ENCODE data around the gene MMP17.

The MMP17 gene

GRCh38 chr12:131830914-131831571, 2.9 kb downstream of the MMP17 start:
- DNase-seq = no peak

- no peak for DNase-seq
These were observed 3.4 kb downstream of the MMP17 start for GRCh38 chr12:131831635-131832041.

- DNase-seq = no peak
These were observed 4.4 kb downstream of the MMP17 start for GRCh38 chr12:131832321-131833231.

GRCh38 chr12:131833288-131833895, 5.2 kb downstream of the MMP17 start:
- no peak for DNase-seq

- no peak for DNase-seq
These were observed 5.9 kb downstream of the MMP17 start for GRCh38 chr12:131833896-131834641.

- DNase-seq = no peak
These were observed 6.8 kb downstream of the MMP17 start for GRCh38 chr12:131834798-131835615.

GRCh38 chr12:131835616-131836171, 7.5 kb downstream of the MMP17 start:
- DNase-seq = no peak

GRCh38 chr12:131836193-131836592, 8.0 kb downstream of the MMP17 start:
- DNase-seq = no peak

- DNase-seq = no peak
These were observed 8.7 kb downstream of the MMP17 start for GRCh38 chr12:131836714-131837397.

- no peak for DNase-seq
These were observed 12.6 kb downstream of the MMP17 start for GRCh38 chr12:131840643-131841416.

GRCh38 chr12:131841547-131841946, 13.4 kb downstream of the MMP17 start:
- DNase-seq = no peak

GRCh38 chr12:131842169-131842568, 14.0 kb downstream of the MMP17 start:
- DNase-seq = no peak

- no peak for DNase-seq
These were observed 15.3 kb downstream of the MMP17 start for GRCh38 chr12:131843527-131843926.

- no peak for DNase-seq
These were observed 15.9 kb downstream of the MMP17 start for GRCh38 chr12:131844140-131844539.

- DNase-seq = no peak
These were observed 16.5 kb downstream of the MMP17 start for GRCh38 chr12:131844656-131845055.

- no peak for DNase-seq
These were observed 16.9 kb downstream of the MMP17 start for GRCh38 chr12:131845121-131845520.

- DNase-seq = no peak
These were observed 19.3 kb downstream of the MMP17 start for GRCh38 chr12:131847456-131847855.

- no peak for DNase-seq
These were observed 20.6 kb downstream of the MMP17 start for GRCh38 chr12:131848753-131849152.

- DNase-seq = no peak
These were observed 21.7 kb downstream of the MMP17 start for GRCh38 chr12:131849700-131850553.
